HuH-7.5 (cell line): ENCODE results near the gene LRBA.
A peak's percentile ranks its signal among the peaks of the same experiment; 100 is the strongest.

Source experiments
- DNase-seq: peaks from one replicate; pipeline ENCODE4 v3.0.0; 2011; ENCODE audit warnings: low spot score

Gene LRBA

DNA sequence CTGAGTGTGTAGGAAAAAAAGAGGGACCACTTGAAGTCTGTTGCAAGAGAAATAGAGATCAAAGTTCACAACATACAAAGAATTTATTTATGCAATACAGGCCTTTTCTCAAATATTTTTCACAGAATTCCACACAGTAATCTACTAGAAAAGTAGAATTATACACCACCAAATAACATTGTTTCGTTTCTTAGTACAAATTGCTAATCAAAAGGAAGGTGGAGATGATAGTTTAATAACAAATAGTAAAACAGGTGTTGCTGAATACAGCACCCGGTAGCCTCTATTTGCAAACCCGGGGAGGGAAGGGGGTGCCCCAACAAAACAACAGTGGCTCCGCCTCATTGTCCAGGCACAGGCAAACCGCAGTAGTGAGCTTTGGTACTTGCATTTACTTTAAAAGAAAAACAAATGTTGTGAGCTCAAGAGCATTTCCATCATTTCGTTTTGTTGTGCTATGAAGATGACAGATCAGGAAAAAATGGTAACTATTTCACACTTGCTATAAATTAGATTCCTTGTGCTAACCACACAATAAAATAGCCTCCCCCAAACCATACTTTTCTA lies 750.4 kb downstream of the LRBA start:
- no peak for DNase-seq

DNA sequence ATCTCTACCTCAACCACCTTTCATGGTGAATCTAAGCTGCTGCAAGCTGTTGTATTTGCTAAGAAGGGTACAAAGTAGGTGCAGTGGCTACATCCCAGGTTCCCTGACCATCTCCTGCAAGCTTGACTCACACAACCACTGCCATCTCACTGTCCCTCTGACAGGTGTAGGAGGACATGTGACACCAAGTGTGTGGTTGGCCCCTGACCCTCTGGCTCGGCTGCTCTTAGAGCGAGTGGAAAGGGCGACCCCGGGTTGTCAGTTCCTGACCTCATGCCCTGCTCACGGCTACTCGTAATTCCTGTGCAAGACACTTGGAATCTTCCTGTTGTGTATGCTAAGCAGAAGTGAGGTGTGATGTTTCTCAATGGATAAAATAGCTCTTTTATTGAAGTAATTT lies 752.5 kb downstream of the LRBA start:
- no peak for DNase-seq

DNA sequence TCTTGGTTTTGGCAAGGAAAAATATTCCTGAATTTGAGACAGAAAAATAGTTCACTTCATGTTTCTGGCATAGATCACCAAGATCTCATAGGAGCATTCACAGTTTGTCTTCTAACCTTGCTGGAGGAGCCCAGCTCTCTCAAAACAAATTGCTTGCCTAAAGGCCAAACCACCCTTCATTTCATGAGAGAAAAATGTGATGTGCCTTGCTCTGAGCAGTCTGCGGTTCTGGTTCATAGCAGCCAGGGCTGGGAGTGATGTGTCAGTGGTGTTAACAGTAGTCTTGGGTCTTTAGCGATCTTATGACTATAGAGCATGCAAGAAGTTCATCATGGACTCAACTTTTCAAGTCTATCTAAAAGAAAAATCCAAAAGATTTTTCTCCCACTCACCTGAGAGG lies 753.5 kb downstream of the LRBA start:
- no peak for DNase-seq

- no peak for DNase-seq
Measured at GRCh38 chr4:150259861-150260567, 755.1 kb downstream of the LRBA start.

GRCh38 chr4:150258569-150258968 lies 756.5 kb downstream of the LRBA start:
- DNase-seq: no peak

GRCh38 chr4:150256841-150257730 lies 758.0 kb downstream of the LRBA start:
- peak; percentile 48 for DNase-seq

GRCh38 chr4:150256225-150256620 lies 758.9 kb downstream of the LRBA start:
- no peak for DNase-seq

DNA sequence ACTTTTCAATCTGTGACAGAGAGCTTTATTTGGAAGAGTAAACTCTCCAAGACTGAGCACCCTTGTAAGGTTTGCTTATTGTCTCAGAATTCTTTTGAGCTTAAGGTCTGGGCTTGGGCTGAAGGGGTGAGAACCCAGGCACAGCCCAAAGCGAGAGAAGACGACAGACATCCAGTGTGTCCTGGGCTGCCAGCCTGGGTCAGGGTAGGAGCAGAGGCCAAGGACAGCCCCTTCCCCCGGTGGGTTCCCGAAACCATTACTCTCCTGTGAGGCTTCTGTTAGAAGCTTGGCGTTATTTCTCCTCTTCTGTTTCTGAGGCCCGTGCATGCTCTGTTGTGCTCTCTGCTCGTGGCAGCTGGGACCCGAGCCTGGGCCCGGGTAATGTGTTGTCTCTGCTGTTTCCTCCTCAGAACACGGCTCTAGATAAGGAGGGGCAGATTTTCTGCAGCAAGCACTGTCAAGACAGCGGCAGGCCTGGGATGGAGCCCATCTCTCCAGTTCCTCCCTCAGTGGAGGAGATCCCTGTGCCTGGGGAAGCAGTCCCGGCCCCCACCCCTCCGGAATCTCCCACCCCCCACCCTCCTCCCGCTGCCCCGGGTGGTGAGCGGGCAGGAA lies 759.4 kb downstream of the LRBA start:
- no peak for DNase-seq

- no peak for DNase-seq
Measured at GRCh38 chr4:150253965-150254630, 761.0 kb downstream of the LRBA start.

- no peak for DNase-seq
Measured at GRCh38 chr4:150253416-150253815, 761.7 kb downstream of the LRBA start.

GRCh38 chr4:150252741-150253140 lies 762.3 kb downstream of the LRBA start:
- no peak for DNase-seq

DNA sequence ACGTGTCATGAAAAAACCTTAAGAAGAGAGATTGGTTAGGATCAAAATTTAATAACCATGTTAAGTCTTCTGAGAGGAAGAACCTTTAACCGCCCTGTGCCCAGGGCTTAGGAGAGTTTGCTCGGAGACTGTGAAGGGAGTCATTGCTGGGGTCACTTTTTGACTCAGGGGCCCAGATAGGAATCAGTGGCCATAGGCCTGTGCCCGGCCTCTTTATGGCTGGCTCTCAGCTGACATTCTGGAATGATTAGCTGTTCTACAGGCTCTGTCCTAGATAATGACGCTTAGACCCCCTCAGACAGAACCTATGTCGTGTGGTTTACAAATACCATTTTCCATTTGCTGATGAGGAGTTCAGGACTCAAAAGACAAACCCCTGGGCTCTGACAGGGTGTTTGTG lies 762.8 kb downstream of the LRBA start:
- DNase-seq: no peak

DNA sequence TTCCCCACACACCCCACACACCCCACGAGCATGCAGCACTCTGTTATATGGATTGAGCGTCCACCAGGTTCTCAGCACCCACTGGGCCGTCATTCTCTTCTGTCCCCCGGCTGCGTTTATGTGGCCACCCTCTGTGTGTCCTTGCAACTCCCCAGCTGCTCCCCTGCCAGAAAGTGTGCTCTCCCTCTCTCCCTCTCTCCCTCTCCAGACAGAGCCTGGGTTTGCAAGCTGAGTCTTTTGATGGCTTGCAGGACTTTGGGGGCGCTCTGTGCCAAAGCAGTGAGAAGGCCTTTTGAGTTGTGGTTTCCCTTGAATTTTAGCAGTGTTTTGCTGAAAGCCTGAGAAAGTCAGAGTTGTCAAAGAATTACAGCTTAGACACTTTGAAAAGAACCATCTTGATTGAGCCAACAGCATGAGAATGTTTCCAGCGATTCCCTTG lies 763.3 kb downstream of the LRBA start:
- DNase-seq: no peak

DNA sequence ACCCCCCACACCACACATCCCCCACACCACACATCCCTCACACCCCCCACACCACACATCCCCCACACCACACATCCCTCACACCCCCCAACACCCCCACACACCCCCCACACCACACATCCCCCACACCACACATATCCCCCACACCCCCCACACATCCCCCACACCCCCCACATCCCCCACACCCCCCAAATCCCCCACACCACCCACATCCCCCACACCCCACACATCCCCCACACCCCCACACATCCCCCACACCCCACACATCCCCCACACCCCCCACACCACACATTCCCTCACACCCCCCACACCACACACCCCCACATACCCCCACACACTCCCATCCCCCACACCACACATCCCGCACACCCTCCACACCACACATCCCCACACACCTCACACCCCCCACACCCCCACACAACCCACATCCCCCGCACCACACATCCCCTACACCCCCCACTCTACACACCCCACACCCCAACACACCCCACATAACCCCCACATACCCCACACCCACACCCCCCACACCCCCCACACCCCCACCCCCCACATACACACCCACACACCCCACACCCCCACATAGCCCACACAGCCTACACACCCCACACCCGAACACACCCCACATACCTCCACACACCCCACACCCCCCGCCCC lies 764.0 kb downstream of the LRBA start:
- no peak for DNase-seq

GRCh38 chr4:150250293-150250997 lies 764.6 kb downstream of the LRBA start:
- no peak for DNase-seq

DNA sequence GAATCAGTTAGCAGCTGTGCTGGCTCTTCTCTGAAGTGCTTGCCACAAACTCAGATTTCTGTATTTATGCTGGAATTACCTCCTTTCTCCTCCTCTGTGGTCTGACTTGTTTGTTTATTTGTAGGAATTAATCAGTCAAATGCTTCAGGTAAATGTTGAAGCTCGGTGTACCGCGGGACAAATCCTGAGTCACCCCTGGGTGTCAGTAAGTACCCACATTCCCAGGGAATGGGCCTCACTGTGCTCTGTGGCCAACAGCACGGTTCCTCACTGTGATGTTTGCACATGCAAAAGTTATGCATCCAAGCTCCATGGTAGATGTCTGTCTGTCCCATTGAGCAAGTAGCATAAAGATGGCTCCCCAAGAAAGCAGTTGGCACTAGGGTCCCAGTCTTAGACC lies 766.9 kb downstream of the LRBA start:
- no peak for DNase-seq

DNA sequence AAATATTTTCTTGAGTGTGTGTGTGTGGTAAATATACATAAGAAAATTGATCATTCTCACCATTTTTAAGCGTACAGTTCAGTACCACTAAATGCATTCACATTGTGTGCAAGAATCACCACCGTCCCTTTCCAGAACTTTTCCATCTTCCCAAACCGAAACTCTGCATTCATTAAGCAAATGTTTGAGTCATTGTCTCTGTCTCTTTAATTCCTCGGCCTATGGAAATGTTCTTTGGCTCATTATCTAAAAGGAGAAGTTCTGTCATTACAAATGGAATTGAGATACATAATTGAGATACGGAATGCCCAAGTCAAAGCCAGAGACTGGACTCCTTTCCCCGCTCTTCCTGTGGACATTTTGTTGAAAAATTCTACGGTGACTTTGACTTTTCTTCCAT lies 767.9 kb downstream of the LRBA start:
- DNase-seq: no peak

GRCh38 chr4:150244600-150244999 lies 770.5 kb downstream of the LRBA start:
- DNase-seq: no peak

- no peak for DNase-seq
Measured at GRCh38 chr4:150243932-150244331, 771.2 kb downstream of the LRBA start.

GRCh38 chr4:150242820-150243458 lies 772.1 kb downstream of the LRBA start:
- DNase-seq: no peak
